K562 (cell line): Measurements from ENCODE around the gene GVQW3. TPM values are rescaled to one million over a fixed set of nuclear protein-coding genes. Genes with fewer than 3 reads are reported as not detected.

Experiments
- CTCFL ChIP-seq: IDR thresholded peaks from 2 replicates; pipeline ENCODE4 v1.6.1; 2011; ENCODE audit warnings: borderline replicate concordance, low read depth, mild to moderate bottlenecking, moderate library complexity, low read length; ENCODE audit not compliant: insufficient read depth, poor library complexity, severe bottlenecking
- CXXC5 ChIP-seq: fragments of 250-450 bp; sonication (Bioruptor Pico); IDR thresholded peaks from 2 replicates; pipeline ENCODE4 v1.8.0; 2022; ENCODE audit warnings: inconsistent platforms, mild to moderate bottlenecking, moderate library complexity
- ETV1 ChIP-seq: fragments of 450-650 bp; conservative IDR thresholded peaks from 2 replicates; pipeline ENCODE4 v1.6.1; 2016; ENCODE audit warnings: missing genetic modification characterization, control low read depth, low read depth, missing compliant biosample characterization
- ETV6 ChIP-seq, 3 experiments: fragments of 150-350 bp in 1 of 3; sonication (generic) in 1 of 3; formaldehyde crosslinking in 1 of 3; IDR thresholded peaks; 2 replicates each; pipeline versions ENCODE4 v1.6.1 to v1.8.0; 2014 to 2022; ENCODE audit warnings: borderline replicate concordance in 2 of 3, low read depth in 2 of 3, antibody characterized with exemption in 1 of 3, low read length in 1 of 3, mild to moderate bottlenecking in 1 of 3, missing genetic modification reagents in 1 of 3
- MBD1 ChIP-seq: fragments of 250-450 bp; sonication (Bioruptor Pico); IDR thresholded peaks from 2 replicates; pipeline ENCODE4 v1.8.0; 2022; ENCODE audit warnings: inconsistent platforms
- NEUROD1 ChIP-seq: fragments of 150-350 bp; IDR thresholded peaks from 2 replicates; pipeline ENCODE4 v1.6.1; 2014; ENCODE audit warnings: borderline replicate concordance, low read length, low read depth; ENCODE audit not compliant: partially characterized antibody
- PHB ChIP-seq: fragments of 250-450 bp; sonication (Bioruptor Pico); IDR thresholded peaks from 2 replicates; pipeline ENCODE4 v1.5.0; 2021
- POU5F1 ChIP-seq: fragments of 150-350 bp; IDR thresholded peaks from 2 replicates; pipeline ENCODE4 v1.6.1; 2014; ENCODE audit warnings: borderline replicate concordance, low read length, low read depth, mild to moderate bottlenecking; ENCODE audit not compliant: partially characterized antibody
- PRDM10 ChIP-seq: fragments of 450-650 bp; IDR thresholded peaks from 2 replicates; pipeline ENCODE4 v1.6.1; 2018; ENCODE audit not compliant: partially characterized antibody
- SMARCC2 ChIP-seq: fragments of 450-650 bp; IDR thresholded peaks from 2 replicates; pipeline ENCODE4 v1.6.1; 2017; ENCODE audit warnings: antibody characterized with exemption, moderate library complexity, mild to moderate bottlenecking, low read depth
- SNAPC5 ChIP-seq: fragments of 250-450 bp; sonication (Bioruptor Pico); IDR thresholded peaks from 2 replicates; pipeline ENCODE4 v1.8.0; 2021; ENCODE audit warnings: moderate library complexity, mild to moderate bottlenecking, inconsistent platforms
- STAT5B ChIP-seq: fragments of 250-450 bp; sonication (Bioruptor Pico); IDR thresholded peaks from 2 replicates; pipeline ENCODE4 v1.8.0; 2021; ENCODE audit warnings: mild to moderate bottlenecking, inconsistent platforms
- ZBTB2 ChIP-seq: fragments of 450-650 bp; IDR thresholded peaks from 2 replicates; pipeline ENCODE4 v1.6.1; 2016; ENCODE audit warnings: antibody characterized with exemption
- ZFP1 ChIP-seq: fragments of 450-650 bp; formaldehyde crosslinking; IDR thresholded peaks from 2 replicates; pipeline ENCODE4 v1.4.0; 2020; ENCODE audit warnings: mild to moderate bottlenecking, mixed read lengths
- polyA plus RNA-seq, 8 experiments: library from polyadenylated mRNA; depleted of rRNA in 4 of 8; stranded (reverse) in 5 of 8; unstranded in 3 of 8; fragments of >200 nt; fragmentation: Nextera tagmentation in 2 of 8; fragmentation: Illumina TruSeq in 1 of 8; extraction: Ambion mirVana in 2 of 8; extraction: Trizol in 1 of 8; gene quantifications; 2 replicates each; pipeline versions ENCODE4 v1.2.1 to v1.2.3, GENCODE V29; 2011 to 2014; ENCODE audit warnings: inconsistent platforms in 1 of 8, missing spikeins in 1 of 8
- total RNA-seq, 7 experiments: library from RNA; depleted of rRNA in 6 of 7; stranded (reverse); fragments of >200 nt in 6 of 7; fragmentation: Illumina TruSeq in 2 of 7; extraction: Trizol in 2 of 7; gene quantifications; 2 replicates each; pipeline versions ENCODE4 v1.2.1 to v1.2.3, GENCODE V29; 2011 to 2021; ENCODE audit warnings: low replicate concordance in 1 of 7

Gene GVQW3
- total and polyA plus RNA-seq, 9 of the 15 experiments (the other 6 are each of a cell fraction or from before 2014, with no cell fraction given): 0.66 to 5.7 (median 2.1) TPM

- TF ChIP-seq PRDM10 (peak; percentile 71), SMARCC2 (no peak), MBD1 (CRISPR knock-in tag) (no peak), STAT5B (CRISPR knock-in tag) (no peak), CTCFL (no peak), POU5F1 (no peak), SNAPC5 (CRISPR knock-in tag) (no peak), NEUROD1 (no peak), ETV6 (IDR thresholded peaks at IDR 0.05; ENCODE audit: borderline replicate concordance in 1 of 2, low read depth in 2 of 2, low read length in 1 of 2) (no peak), ETV6 (CRISPR knock-in tag; IDR thresholded peaks at IDR 0.05; ENCODE audit: borderline replicate concordance) (no peak), CXXC5 (CRISPR knock-in tag) (peak; percentile 74), PHB (CRISPR knock-in tag) (no peak), ZFP1 (CRISPR knock-in tag) (no peak), ZBTB2 (peak; percentile 79), ETV1 (tag) (no peak)
These were observed 63.4 kb downstream of the GVQW3 start, which contains the start of gene EMSY (continued) for GRCh38 chr11:76444384-76445120.
